Naive thymus-derived CD4-positive, alpha-beta T cell (primary cell): Measurements from ENCODE around the gene ATP5PO. TPM values are rescaled to one million over a fixed set of nuclear protein-coding genes. Genes with fewer than 3 reads are reported as not detected.
A peak's percentile ranks its signal among the peaks of the same experiment; 100 is the strongest.

ENCODE experiments used
- ATAC-seq: fragments of 150-1000 bp; cut with Tn5 transposase; 2 replicates; pipeline ENCODE4 v1.10.0; 2021; ENCODE audit warnings: mild to moderate bottlenecking, moderate library complexity
- CTCF ChIA-PET: fragments of 350-600 bp; sonication (Branson Sonifier 250); formaldehyde crosslinking; loops from one replicate; lab custom pipeline; 2021; ENCODE audit warnings: antibody characterized with exemption; lab: Charles Lee
- POLR2A ChIA-PET: fragments of 350-600 bp; sonication (Branson Sonifier 250); formaldehyde crosslinking; loops from one replicate; lab custom pipeline; 2021; ENCODE audit warnings: antibody characterized with exemption, inconsistent platforms; lab: Charles Lee
- DNase-seq, 9 donors: peaks; one replicate each; pipeline versions ENCODE4 v3.0.0 to v3.0.0-alpha.2; 2020 to 2022; ENCODE audit warnings: mixed read lengths in 1 of 9
- H3K27ac ChIP-seq: one replicate; pipeline ENCODE4 v1.7.0; 2013; ENCODE audit warnings: mild to moderate bottlenecking, low read depth, low read length, moderate library complexity
- H3K27me3 ChIP-seq, 2 donors: one replicate each; pipeline ENCODE4 v1.7.0; 2013; ENCODE audit warnings: low read length in 2 of 2, mild to moderate bottlenecking in 2 of 2, moderate library complexity in 2 of 2; ENCODE audit not compliant: control insufficient read depth in 2 of 2, insufficient read depth in 2 of 2
- H3K36me3 ChIP-seq, 3 experiments: 1 replicate in 2 of 3; 2 replicates in 1 of 3; pipeline ENCODE4 v1.7.0; 2013; ENCODE audit warnings: low read length in 3 of 3, mild to moderate bottlenecking in 3 of 3, moderate library complexity in 1 of 3; ENCODE audit not compliant: insufficient read depth in 3 of 3, control insufficient read depth in 2 of 3
- H3K4me1 ChIP-seq, 2 donors: one replicate each; pipeline ENCODE4 v1.7.0; 2013; ENCODE audit warnings: low read length in 2 of 2, mild to moderate bottlenecking in 2 of 2, moderate library complexity in 1 of 2; ENCODE audit not compliant: control insufficient read depth in 2 of 2, insufficient read depth in 2 of 2
- H3K4me3 ChIP-seq: 2 replicates; pipeline ENCODE4 v1.7.0; 2013; ENCODE audit warnings: mild to moderate bottlenecking, low read length
- H3K9me3 ChIP-seq, 3 experiments: 1 replicate in 2 of 3; 2 replicates in 1 of 3; pipeline ENCODE4 v1.7.0; 2013; ENCODE audit warnings: low read length in 3 of 3; ENCODE audit not compliant: control insufficient read depth in 2 of 3
- H3K27ac Mint-ChIP-seq, 9 donors: one replicate each; pipeline ENCODE4 v1.8.0; 2020 to 2022; ENCODE audit warnings: mixed read lengths in 9 of 9, mild to moderate bottlenecking in 8 of 9, moderate library complexity in 5 of 9, inconsistent platforms in 2 of 9
- H3K27me3 Mint-ChIP-seq, 5 donors: one replicate each; pipeline ENCODE4 v1.8.0; 2021 to 2022; ENCODE audit warnings: mixed read lengths in 5 of 5, mild to moderate bottlenecking in 1 of 5
- H3K36me3 Mint-ChIP-seq, 5 donors: one replicate each; pipeline ENCODE4 v1.8.0; 2020 to 2022; ENCODE audit warnings: mixed read lengths in 5 of 5, mild to moderate bottlenecking in 3 of 5, inconsistent platforms in 1 of 5
- H3K4me1 Mint-ChIP-seq, 7 donors: one replicate each; pipeline ENCODE4 v1.8.0; 2020 to 2022; ENCODE audit warnings: mixed read lengths in 7 of 7, mild to moderate bottlenecking in 3 of 7, inconsistent platforms in 1 of 7
- H3K4me3 Mint-ChIP-seq, 10 donors: one replicate each; pipeline ENCODE4 v1.8.0; 2020 to 2022; ENCODE audit warnings: mild to moderate bottlenecking in 10 of 10, mixed read lengths in 10 of 10, moderate library complexity in 6 of 10, inconsistent platforms in 2 of 10
- H3K9me3 Mint-ChIP-seq, 11 donors: one replicate each; pipeline ENCODE4 v1.8.0; 2020 to 2022; ENCODE audit warnings: mixed read lengths in 11 of 11, mild to moderate bottlenecking in 4 of 11, inconsistent platforms in 1 of 11, moderate library complexity in 1 of 11
- intact Hi-C, 2 donors: fragments of 100-400 bp; cut with micrococcal nuclease; formaldehyde crosslinking; loops; one replicate each; pipeline ENCODE4 v1.15.1; 2023
- polyA plus RNA-seq, 2 donors: library from polyadenylated mRNA; unstranded; fragments of 300-500 nt; fragmentation: Illumina TruSeq; gene quantifications; one replicate each; pipeline ENCODE4 v1.2.3, GENCODE V29; 2021
- total RNA-seq, 6 experiments: library from RNA in 5 of 6; stranded (reverse) in 5 of 6; gene quantifications; 1 replicate in 5 of 6; 2 replicates in 1 of 6; pipeline ENCODE4 v1.2.3 and lab custom pipeline; 2021 to 2026

Gene ATP5PO
- total and polyA plus RNA-seq, 7 experiments from 2014 or later = 123 to 449 (median 162) TPM

DNA sequence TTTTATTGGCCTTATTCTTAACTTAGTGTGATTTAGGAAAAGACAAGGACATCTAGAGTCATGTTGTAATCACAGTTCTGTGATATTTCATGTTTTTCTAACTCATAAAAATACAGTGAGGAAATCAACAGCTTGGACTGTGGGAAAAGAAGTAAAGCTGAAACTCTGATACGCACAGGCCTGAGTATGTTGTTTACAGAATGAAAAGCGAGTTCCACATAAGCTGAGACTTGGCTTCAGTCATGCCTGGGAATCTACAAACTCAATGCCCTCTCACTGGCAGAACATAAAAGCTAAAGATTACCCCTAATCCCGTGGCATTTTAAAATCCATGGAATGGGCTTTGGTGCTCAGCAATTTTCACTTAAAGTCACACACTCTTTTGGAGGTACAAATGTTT, 23.6 kb upstream of the ATP5PO start:
- H3K9me3 ChIP-seq = peaks cover 0 to 2% (median 0%) of the 10 kb centered on the region in 3 experiments
- POLR2A ChIA-PET = interaction anchor here (1.9 to 11.2 kb wide), 3 partner anchors 9 to 136 kb away, joined by 11 to 502 read pairs (median 48); partner anchors contain the start of genes MRPS6 and SLC5A3
- ATAC-seq (no peak), DNase-seq (no peak)
- peak overlapping the region in 3 of 10 donors; percentile 36 to 95 (median 60) for H3K4me3 Mint-ChIP-seq
- H3K36me3 ChIP-seq = peaks cover 0 to 11% (median 6%) of the 10 kb centered on the region in 3 experiments
- CTCF ChIA-PET = interaction anchor here (1.2 to 3.9 kb wide), 2 partner anchors 9 to 134 kb away, joined by 3 to 35 read pairs; partner anchors contain the start of genes MRPS6 and SLC5A3
- intact Hi-C loops = no loop called here
- peak overlapping the region; percentile 30 for H3K27ac ChIP-seq
- no peak overlapping the region for H3K4me3 ChIP-seq
- H3K27ac Mint-ChIP-seq = peak overlapping the region in 8 of 9 donors; percentile 44 to 100 (median 98)
- H3K9me3 Mint-ChIP-seq = peaks cover 0 to 12% (median 0%) of the 10 kb centered on the region in 11 donors
- peaks cover 54 to 58% of the 10 kb centered on the region in 2 donors for H3K4me1 ChIP-seq
- peaks cover 23 to 83% (median 71%) of the 10 kb centered on the region in 7 donors for H3K4me1 Mint-ChIP-seq
- peaks cover under 1 to 58% (median 32%) of the 10 kb centered on the region in 5 donors for H3K36me3 Mint-ChIP-seq
- H3K27me3 ChIP-seq = no peaks in the 10 kb centered on the region
- no peaks in the 10 kb centered on the region for H3K27me3 Mint-ChIP-seq

DNA sequence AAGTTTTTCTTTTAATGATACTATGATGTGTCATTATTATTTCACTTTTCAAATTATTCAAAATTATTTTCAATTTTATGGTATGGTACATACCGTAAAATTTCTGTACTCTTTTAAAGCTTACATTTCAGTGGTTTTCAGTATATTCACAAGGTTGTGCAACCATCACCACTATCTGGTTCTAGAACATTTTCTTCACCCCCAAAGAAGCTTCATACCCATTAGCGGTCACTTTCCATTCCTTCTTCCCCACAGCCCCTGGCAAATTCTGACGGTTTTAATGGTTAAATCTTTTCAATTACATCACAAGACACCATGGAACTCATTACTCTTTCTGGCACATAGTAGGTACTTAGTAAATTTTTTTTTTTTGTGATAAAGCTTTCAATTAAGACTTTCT, 22.8 kb upstream of the ATP5PO start:
- peak overlapping the region in 9 of 10 donors; percentile 10 to 95 (median 50) for H3K4me3 Mint-ChIP-seq
- no peak for ATAC-seq
- ChIA-PET POLR2A (interaction anchor here (0.6 to 11.2 kb wide), 5 partner anchors 10 to 413 kb away, joined by 3 to 502 read pairs (median 4); partner anchors contain the start of genes MRPS6 and SLC5A3), CTCF (interaction anchor here (0.6 to 3.9 kb wide), 4 partner anchors 10 to 172 kb away, joined by 3 to 35 read pairs (median 4); no protein-coding TSS in a partner anchor)
- intact Hi-C loops = no loop called here
- peaks cover 23 to 88% (median 68%) of the 10 kb centered on the region in 7 donors for H3K4me1 Mint-ChIP-seq
- DNase-seq = no peak
- H3K27me3 Mint-ChIP-seq = no peaks in the 10 kb centered on the region
- no peaks in the 10 kb centered on the region for H3K9me3 ChIP-seq
- H3K27ac ChIP-seq = peak overlapping the region; percentile 94
- no peak overlapping the region for H3K4me3 ChIP-seq
- peaks cover 0 to 53% (median 25%) of the 10 kb centered on the region in 5 donors for H3K36me3 Mint-ChIP-seq
- H3K4me1 ChIP-seq = peaks cover 55 to 65% of the 10 kb centered on the region in 2 donors
- H3K27me3 ChIP-seq = no peaks in the 10 kb centered on the region
- H3K9me3 Mint-ChIP-seq = peaks cover 0 to 10% (median 0%) of the 10 kb centered on the region in 11 donors
- H3K27ac Mint-ChIP-seq = peak overlapping the region; percentile 76 to 100 (median 99)
- peaks cover 0 to 3% (median 3%) of the 10 kb centered on the region in 3 experiments for H3K36me3 ChIP-seq

DNA sequence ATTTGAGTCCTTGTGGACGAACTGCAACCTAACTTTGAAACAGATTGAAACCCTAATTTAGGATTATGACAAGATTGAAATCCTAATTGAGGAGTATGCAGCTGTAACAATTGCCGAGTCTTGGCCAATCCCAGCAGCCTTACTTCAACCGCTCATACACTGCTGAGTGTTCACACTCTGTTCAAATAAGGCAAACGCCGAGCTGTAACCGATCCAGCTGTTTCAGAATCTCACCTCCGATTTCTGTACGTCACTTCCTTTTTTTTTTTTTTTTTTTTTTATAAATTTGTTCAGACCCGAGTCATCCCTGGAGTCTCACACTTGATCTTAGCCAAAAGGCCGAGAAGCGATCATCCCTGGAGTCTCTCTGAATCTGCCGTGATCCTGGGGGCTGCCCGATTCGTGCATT, 22.3 kb upstream of the ATP5PO start:
- H3K9me3 ChIP-seq = no peaks in the 10 kb centered on the region
- CTCF ChIA-PET = interaction anchor here (0.6 to 3.9 kb wide), 6 partner anchors 11 to 173 kb away, joined by 3 to 35 read pairs (median 4); no protein-coding TSS in a partner anchor
- POLR2A ChIA-PET = interaction anchor here (0.6 to 11.2 kb wide), 9 partner anchors 10 to 704 kb away, joined by 3 to 502 read pairs (median 4); partner anchors contain the start of genes MRPS6 and SLC5A3
- Mint-ChIP-seq H3K27me3 (no peaks in the 10 kb centered on the region), H3K4me3 (peak overlapping the region in 7 of 10 donors; percentile 28 to 95 (median 55)), H3K27ac (peak overlapping the region; percentile 76 to 100 (median 99)), H3K36me3 (peaks cover 0 to 53% (median 25%) of the 10 kb centered on the region in 5 donors), H3K9me3 (peaks cover 0 to 10% (median 0%) of the 10 kb centered on the region in 11 donors), H3K4me1 (peaks cover 23 to 88% (median 70%) of the 10 kb centered on the region in 7 donors)
- peak overlapping the region; percentile 94 for H3K27ac ChIP-seq
- peaks cover 59 to 67% of the 10 kb centered on the region in 2 donors for H3K4me1 ChIP-seq
- peak; percentile 58 for ATAC-seq
- H3K36me3 ChIP-seq = no peaks in the 10 kb centered on the region
- H3K27me3 ChIP-seq = no peaks in the 10 kb centered on the region
- peak in 3 of 9 donors; percentile 29 to 40 (median 35) for DNase-seq
- intact Hi-C loops = loop anchor here (1.0 kb wide), 2 partner anchors 9 to 38 kb away; no protein-coding TSS in a partner anchor
- peak overlapping the region; percentile 33 for H3K4me3 ChIP-seq

DNA sequence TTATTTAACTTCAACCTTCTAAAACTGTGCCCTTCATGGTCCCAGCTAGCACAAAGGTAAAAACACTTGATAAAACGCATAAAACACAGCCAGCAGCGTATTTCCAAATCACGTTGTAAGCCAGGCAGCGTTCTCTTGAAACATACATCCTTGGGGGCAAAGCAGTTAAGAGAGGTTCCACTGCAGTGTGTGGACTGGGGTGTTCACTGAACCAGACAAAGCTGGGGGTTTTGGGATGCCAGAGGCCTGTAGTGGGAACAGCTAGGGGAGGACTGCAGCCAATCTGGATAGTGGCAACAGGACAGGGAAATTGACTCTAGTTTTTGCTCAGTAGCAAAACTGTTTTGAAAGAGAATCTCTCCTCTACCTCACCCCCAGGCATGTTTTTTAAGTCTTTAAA, 21.5 kb upstream of the ATP5PO start:
- no peaks in the 10 kb centered on the region for H3K36me3 ChIP-seq
- ATAC-seq (peak; percentile 19), DNase-seq (peak in 4 of 9 donors; percentile 18 to 31 (median 24))
- peaks cover 59 to 75% of the 10 kb centered on the region in 2 donors for H3K4me1 ChIP-seq
- ChIA-PET POLR2A (interaction anchor here (0.6 to 11.2 kb wide), 11 partner anchors 11 to 138 kb away, joined by 3 to 502 read pairs (median 5); partner anchors contain the start of genes MRPS6 and SLC5A3), CTCF (interaction anchor here (0.7 to 3.9 kb wide), 4 partner anchors 11 to 92 kb away, joined by 3 to 35 read pairs (median 6); no protein-coding TSS in a partner anchor)
- peaks cover 0 to 53% (median 26%) of the 10 kb centered on the region in 5 donors for H3K36me3 Mint-ChIP-seq
- H3K9me3 Mint-ChIP-seq = peaks cover 0 to 10% (median 0%) of the 10 kb centered on the region in 11 donors
- intact Hi-C loops = loop anchor here (1.0 kb wide), 2 partner anchors 10 to 39 kb away; no protein-coding TSS in a partner anchor
- peak overlapping the region; percentile 76 to 99 (median 94) for H3K4me3 Mint-ChIP-seq
- H3K4me3 ChIP-seq = peak overlapping the region; percentile 33
- peaks cover 26 to 92% (median 72%) of the 10 kb centered on the region in 7 donors for H3K4me1 Mint-ChIP-seq
- H3K27ac Mint-ChIP-seq = peak overlapping the region; percentile 92 to 100 (median 99)
- peak overlapping the region; percentile 94 for H3K27ac ChIP-seq
- no peaks in the 10 kb centered on the region for H3K9me3 ChIP-seq
- no peaks in the 10 kb centered on the region for H3K27me3 ChIP-seq
- no peaks in the 10 kb centered on the region for H3K27me3 Mint-ChIP-seq

DNA sequence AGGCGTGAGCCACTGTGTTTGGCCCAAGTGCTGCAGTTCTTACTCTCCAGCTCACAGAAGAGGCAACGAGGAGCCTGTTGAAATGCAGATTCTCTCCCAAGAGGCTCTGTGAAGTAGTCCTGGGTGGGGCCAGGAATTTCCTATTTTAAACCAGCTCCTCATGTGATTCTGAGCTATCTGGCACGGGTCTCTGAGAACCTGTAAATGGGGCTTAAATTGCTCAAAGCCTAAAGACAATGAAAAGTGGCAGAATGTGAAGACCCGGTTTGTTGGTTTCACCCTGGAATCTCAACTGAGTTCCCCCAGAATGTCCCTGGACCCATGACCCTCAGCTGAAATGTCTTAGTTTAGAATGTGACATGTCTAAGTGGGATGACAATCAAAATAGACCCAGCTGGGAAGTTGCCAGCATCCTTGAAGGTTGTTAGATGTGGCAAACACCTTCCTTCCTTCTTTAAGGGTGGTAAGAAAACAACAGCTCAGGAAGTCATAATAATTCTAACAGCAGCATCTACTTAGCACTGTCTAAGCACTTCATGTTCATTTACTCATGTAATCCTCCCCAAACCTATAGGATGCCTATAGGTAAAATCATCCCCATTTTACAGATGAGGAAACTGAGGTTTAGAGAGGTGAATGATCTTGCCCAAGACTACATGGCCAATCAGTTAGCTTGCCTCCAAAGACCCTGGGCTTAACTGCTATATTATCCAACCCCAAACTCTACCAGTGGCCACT, 20.9 kb upstream of the ATP5PO start:
- CTCF ChIA-PET = interaction anchor here (0.7 to 3.9 kb wide), 4 partner anchors 12 to 412 kb away, joined by 3 to 35 read pairs (median 6); no protein-coding TSS in a partner anchor
- DNase-seq (peak in 7 of 9 donors; percentile 68 to 86 (median 80)), ATAC-seq (peak; percentile 82)
- H3K4me1 ChIP-seq = peaks cover 59 to 76% of the 10 kb centered on the region in 2 donors
- no peaks in the 10 kb centered on the region for H3K27me3 Mint-ChIP-seq
- peak overlapping the region; percentile 92 to 100 (median 99) for H3K27ac Mint-ChIP-seq
- H3K27ac ChIP-seq = peak overlapping the region; percentile 94
- H3K36me3 ChIP-seq = no peaks in the 10 kb centered on the region
- no peaks in the 10 kb centered on the region for H3K9me3 ChIP-seq
- peaks cover 32 to 97% (median 78%) of the 10 kb centered on the region in 7 donors for H3K4me1 Mint-ChIP-seq
- H3K9me3 Mint-ChIP-seq = peaks cover 0 to 16% (median 1%) of the 10 kb centered on the region in 11 donors
- H3K36me3 Mint-ChIP-seq = peaks cover 0 to 57% (median 29%) of the 10 kb centered on the region in 5 donors
- POLR2A ChIA-PET = interaction anchor here (0.6 to 11.2 kb wide), 13 partner anchors 12 to 411 kb away, joined by 3 to 502 read pairs (median 5); partner anchors contain the start of genes MRPS6 and SLC5A3
- peak overlapping the region; percentile 33 for H3K4me3 ChIP-seq
- H3K4me3 Mint-ChIP-seq = peak overlapping the region; percentile 76 to 99 (median 94)
- no peaks in the 10 kb centered on the region for H3K27me3 ChIP-seq
- intact Hi-C loops = loop anchor here (1.0 kb wide), 2 partner anchors 11 to 40 kb away; no protein-coding TSS in a partner anchor
